GM12872 (cell line): ENCODE data around the gene ZNF500.

Experiments
- TF ChIP-seq, protein P1 (sequence below): IDR thresholded peaks from 3 replicates; pipeline ENCODE4 v1.5.1; 2011; ENCODE audit warnings: low read depth, mild to moderate bottlenecking, low read length, moderate library complexity; ENCODE audit not compliant: insufficient read depth

ZNF500 gene

DNA sequence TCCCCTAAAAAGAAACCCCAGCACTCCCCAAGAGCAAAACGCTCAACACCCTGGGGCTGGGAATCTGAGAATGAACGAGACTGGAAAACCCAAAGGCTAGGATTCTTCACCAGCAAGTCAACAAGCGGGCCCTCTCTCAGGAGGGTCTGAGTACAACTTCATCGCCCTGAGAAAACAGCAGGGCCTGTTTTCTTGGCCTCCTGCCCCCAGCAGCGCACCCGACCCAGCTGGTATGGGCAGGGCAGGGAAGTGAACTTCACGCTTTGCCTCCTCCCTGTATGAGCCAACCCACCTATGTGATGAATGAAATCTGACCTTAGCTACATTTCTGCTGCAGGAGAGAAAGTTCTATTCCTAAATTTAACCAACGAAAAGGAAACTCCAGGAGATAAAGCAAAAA is 62.5 kb downstream of the ZNF500 start:
- TF ChIP-seq, protein P1, sequence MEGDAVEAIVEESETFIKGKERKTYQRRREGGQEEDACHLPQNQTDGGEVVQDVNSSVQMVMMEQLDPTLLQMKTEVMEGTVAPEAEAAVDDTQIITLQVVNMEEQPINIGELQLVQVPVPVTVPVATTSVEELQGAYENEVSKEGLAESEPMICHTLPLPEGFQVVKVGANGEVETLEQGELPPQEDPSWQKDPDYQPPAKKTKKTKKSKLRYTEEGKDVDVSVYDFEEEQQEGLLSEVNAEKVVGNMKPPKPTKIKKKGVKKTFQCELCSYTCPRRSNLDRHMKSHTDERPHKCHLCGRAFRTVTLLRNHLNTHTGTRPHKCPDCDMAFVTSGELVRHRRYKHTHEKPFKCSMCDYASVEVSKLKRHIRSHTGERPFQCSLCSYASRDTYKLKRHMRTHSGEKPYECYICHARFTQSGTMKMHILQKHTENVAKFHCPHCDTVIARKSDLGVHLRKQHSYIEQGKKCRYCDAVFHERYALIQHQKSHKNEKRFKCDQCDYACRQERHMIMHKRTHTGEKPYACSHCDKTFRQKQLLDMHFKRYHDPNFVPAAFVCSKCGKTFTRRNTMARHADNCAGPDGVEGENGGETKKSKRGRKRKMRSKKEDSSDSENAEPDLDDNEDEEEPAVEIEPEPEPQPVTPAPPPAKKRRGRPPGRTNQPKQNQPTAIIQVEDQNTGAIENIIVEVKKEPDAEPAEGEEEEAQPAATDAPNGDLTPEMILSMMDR, result no peak

- TF ChIP-seq, protein P1, result no peak
Measured at GRCh38 chr16:4703906-4704305, 63.1 kb downstream of the ZNF500 start.

GRCh38 chr16:4702466-4702808 is 64.5 kb downstream of the ZNF500 start:
- TF ChIP-seq, protein P1, result no peak

GRCh38 chr16:4701791-4702465 is 65.0 kb downstream of the ZNF500 start:
- TF ChIP-seq, protein P1, result no peak

GRCh38 chr16:4700997-4701743 is 65.8 kb downstream of the ZNF500 start:
- TF ChIP-seq, protein P1, result no peak

- TF ChIP-seq, protein P1, result no peak
Measured at GRCh38 chr16:4700380-4700996, 66.5 kb downstream of the ZNF500 start.

GRCh38 chr16:4699046-4699556 is 67.9 kb downstream of the ZNF500 start:
- TF ChIP-seq, protein P1, result no peak
